Smooth muscle cell (in vitro differentiated cells): ENCODE data around the gene SGMS2. TPM values are rescaled to one million over a fixed set of nuclear protein-coding genes. Genes with fewer than 3 reads are reported as not detected.

Experiments used
- DNase-seq: peaks from one replicate; lab custom pipeline; 2025; ENCODE audit not compliant: unreplicated experiment; lab: John Stamatoyannopoulos, UW
- H2AFZ ChIP-seq: fragments of 200-600 bp; sonication (generic); 2 replicates; pipeline ENCODE4 v1.6.0; 2016; ENCODE audit warnings: antibody characterized with exemption, low read depth, mild to moderate bottlenecking
- H3F3A ChIP-seq: fragments of 200-600 bp; sonication (generic); 2 replicates; pipeline ENCODE4 v1.6.0; 2017; ENCODE audit warnings: antibody characterized with exemption, low read depth
- H3K27ac ChIP-seq: fragments of 200-600 bp; sonication (generic); 2 replicates; pipeline ENCODE4 v1.5.1; 2016; ENCODE audit warnings: low read depth, mild to moderate bottlenecking
- H3K27me3 ChIP-seq: fragments of 200-600 bp; sonication (generic); 2 replicates; pipeline ENCODE4 v1.6.1; 2016; ENCODE audit warnings: low read depth, mild to moderate bottlenecking
- H3K36me3 ChIP-seq: fragments of 200-600 bp; sonication (generic); 2 replicates; pipeline ENCODE4 v1.5.1; 2016; ENCODE audit warnings: low read depth
- H3K4me1 ChIP-seq: fragments of 200-600 bp; sonication (generic); 2 replicates; pipeline ENCODE4 v1.5.1; 2016; ENCODE audit warnings: low read depth
- H3K4me2 ChIP-seq: fragments of 200-600 bp; sonication (generic); 2 replicates; pipeline ENCODE4 v1.6.0; 2016; ENCODE audit warnings: mild to moderate bottlenecking
- H3K4me3 ChIP-seq: fragments of 200-600 bp; sonication (generic); 2 replicates; pipeline ENCODE4 v1.5.1; 2016; ENCODE audit warnings: mild to moderate bottlenecking
- H3K79me2 ChIP-seq: fragments of 200-600 bp; sonication (generic); 2 replicates; pipeline ENCODE4 v1.6.0; 2016; ENCODE audit warnings: low read depth, mild to moderate bottlenecking
- H3K9ac ChIP-seq: fragments of 200-600 bp; sonication (generic); 2 replicates; pipeline ENCODE4 v1.6.0; 2016; ENCODE audit warnings: low read depth
- H3K9me3 ChIP-seq: fragments of 200-600 bp; sonication (generic); replicated peaks from 2 replicates; pipeline ENCODE4 v1.5.1; 2016; ENCODE audit warnings: low read depth
- H4K20me1 ChIP-seq: fragments of 200-600 bp; sonication (generic); 2 replicates; pipeline ENCODE4 v1.6.0; 2016; ENCODE audit warnings: low read depth
- WGBS: methylation state at CpG from one replicate; pipeline ENCODE4 v1.1.7; 2016; ENCODE audit warnings: low lambda C conversion rate; 5-methylcytosine and 5-hydroxymethylcytosine counted together
- polyA plus RNA-seq: library from polyadenylated mRNA; unstranded; fragments of >200 nt; fragmentation: Nextera tagmentation; extraction: Ambion mirVana; gene quantifications from 2 replicates; pipeline ENCODE4 v1.2.1, GENCODE V29; 2016
- total RNA-seq: library from RNA; depleted of rRNA; stranded (reverse); fragments of >200 nt; gene quantifications from 2 replicates; pipeline ENCODE4 v1.2.3, GENCODE V29; 2014
- TF ChIP-seq, protein P1 (sequence below): fragments of 200-600 bp; sonication (generic); IDR thresholded peaks from 2 replicates; pipeline ENCODE4 v1.5.1; 2017; ENCODE audit warnings: borderline replicate concordance, mild to moderate bottlenecking, antibody characterized with exemption; ENCODE audit not compliant: insufficient read depth, poor library complexity, severe bottlenecking

SGMS2 gene
- total and polyA plus RNA-seq, 2 experiments from 2014 or later = 16.2 to 55.5 TPM

DNA sequence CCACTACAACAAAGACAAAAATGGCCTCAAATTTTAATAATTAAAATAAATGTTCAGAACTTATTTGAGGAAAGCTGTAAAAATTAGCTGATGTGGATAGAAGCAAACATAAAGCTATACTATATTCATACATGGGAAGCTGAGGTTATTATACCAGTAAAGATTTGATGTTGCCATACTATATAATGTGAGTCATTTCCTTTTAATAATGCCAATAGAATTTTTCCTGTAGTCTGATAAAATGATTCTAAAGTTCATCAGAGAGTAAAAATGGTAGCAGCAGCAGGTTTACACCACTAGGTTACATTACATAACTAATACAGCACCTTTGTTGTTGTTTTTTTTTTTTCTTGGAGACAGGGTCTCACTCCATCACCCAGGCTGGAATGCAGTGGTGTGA is 61.1 kb downstream of the SGMS2 start:
- Histone ChIP-seq H3K9me3 (peaks cover 12% of the 10 kb centered on the region), H3K9ac (no peak overlapping the region), H3K27me3 (no peaks in the 10 kb centered on the region), H2AFZ (no peak overlapping the region), H3K79me2 (no peaks in the 10 kb centered on the region), H3K4me3 (no peak overlapping the region), H3K27ac (no peak overlapping the region), H4K20me1 (no peaks in the 10 kb centered on the region), H3K4me1 (no peaks in the 10 kb centered on the region), H3F3A (no peaks in the 10 kb centered on the region), H3K36me3 (peaks cover 4% of the 10 kb centered on the region), H3K4me2 (no peak overlapping the region)
- DNase-seq = no peak
- TF ChIP-seq, protein P1, sequence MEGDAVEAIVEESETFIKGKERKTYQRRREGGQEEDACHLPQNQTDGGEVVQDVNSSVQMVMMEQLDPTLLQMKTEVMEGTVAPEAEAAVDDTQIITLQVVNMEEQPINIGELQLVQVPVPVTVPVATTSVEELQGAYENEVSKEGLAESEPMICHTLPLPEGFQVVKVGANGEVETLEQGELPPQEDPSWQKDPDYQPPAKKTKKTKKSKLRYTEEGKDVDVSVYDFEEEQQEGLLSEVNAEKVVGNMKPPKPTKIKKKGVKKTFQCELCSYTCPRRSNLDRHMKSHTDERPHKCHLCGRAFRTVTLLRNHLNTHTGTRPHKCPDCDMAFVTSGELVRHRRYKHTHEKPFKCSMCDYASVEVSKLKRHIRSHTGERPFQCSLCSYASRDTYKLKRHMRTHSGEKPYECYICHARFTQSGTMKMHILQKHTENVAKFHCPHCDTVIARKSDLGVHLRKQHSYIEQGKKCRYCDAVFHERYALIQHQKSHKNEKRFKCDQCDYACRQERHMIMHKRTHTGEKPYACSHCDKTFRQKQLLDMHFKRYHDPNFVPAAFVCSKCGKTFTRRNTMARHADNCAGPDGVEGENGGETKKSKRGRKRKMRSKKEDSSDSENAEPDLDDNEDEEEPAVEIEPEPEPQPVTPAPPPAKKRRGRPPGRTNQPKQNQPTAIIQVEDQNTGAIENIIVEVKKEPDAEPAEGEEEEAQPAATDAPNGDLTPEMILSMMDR = no peak

DNA sequence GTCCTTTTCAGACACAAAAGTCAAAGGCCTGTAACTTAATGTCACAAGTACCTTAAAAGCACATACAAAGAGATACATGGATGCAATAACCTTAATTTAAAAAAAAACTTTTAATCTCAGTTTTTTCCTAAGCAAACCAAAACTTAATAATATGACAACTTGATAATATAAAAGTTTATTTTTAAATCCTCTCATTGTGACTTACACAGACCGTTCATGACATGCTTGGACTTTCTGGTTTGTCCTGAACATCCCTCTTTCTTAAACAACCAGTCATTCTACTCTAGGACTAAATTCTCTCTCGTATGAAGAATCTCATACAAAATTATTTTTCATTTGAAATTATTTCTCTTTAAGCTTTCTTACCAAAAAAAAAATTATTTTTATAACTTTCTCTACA is 63.5 kb downstream of the SGMS2 start:
- TF ChIP-seq, protein P1 = no peak
- WGBS = 60% methylated on average over 2 of the region's 2 CpGs
- Histone ChIP-seq H3F3A (no peaks in the 10 kb centered on the region), H3K36me3 (peaks cover 4% of the 10 kb centered on the region), H3K4me1 (no peaks in the 10 kb centered on the region), H4K20me1 (no peaks in the 10 kb centered on the region), H3K4me2 (no peak overlapping the region), H3K27ac (no peak overlapping the region), H3K9ac (no peak overlapping the region), H3K9me3 (peaks cover 12% of the 10 kb centered on the region), H3K27me3 (no peaks in the 10 kb centered on the region), H3K79me2 (no peaks in the 10 kb centered on the region), H2AFZ (no peak overlapping the region), H3K4me3 (no peak overlapping the region)
- DNase-seq = no peak

DNA sequence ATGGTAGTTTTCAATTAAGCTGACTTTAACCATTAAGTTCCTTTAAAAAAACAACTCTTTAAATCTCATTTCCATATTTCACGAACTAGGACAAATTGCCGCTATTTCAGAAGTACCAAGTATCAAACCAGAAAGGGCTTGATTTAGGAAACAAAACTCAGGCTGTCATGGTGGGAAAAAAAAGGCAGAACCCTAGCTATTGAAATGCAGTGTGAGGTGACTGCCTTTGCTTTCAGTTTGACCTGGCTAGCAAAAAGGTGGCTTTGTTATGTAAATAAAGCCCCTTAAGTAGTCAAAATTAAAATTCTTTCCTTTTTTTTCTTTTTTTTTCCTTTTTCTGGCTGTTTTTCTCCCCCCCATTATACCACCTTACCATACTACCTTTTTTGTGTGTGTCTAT is 66.0 kb downstream of the SGMS2 start:
- H3K79me2 ChIP-seq = no peaks in the 10 kb centered on the region
- no peaks in the 10 kb centered on the region for H3K27me3 ChIP-seq
- H4K20me1 ChIP-seq = no peaks in the 10 kb centered on the region
- H3K9me3 ChIP-seq = peaks cover 12% of the 10 kb centered on the region
- H2AFZ ChIP-seq = no peak overlapping the region
- H3K4me3 ChIP-seq = no peak overlapping the region
- H3K27ac ChIP-seq = no peak overlapping the region
- no peak overlapping the region for H3K9ac ChIP-seq
- peaks cover 7% of the 10 kb centered on the region for H3K4me1 ChIP-seq
- peaks cover 4% of the 10 kb centered on the region for H3K36me3 ChIP-seq
- DNase-seq = no peak
- 85% methylated on average over 2 of the region's 2 CpGs for WGBS
- no peaks in the 10 kb centered on the region for H3F3A ChIP-seq
- TF ChIP-seq, protein P1 = no peak
- no peak overlapping the region for H3K4me2 ChIP-seq

- Histone ChIP-seq H3K4me1 (peaks cover 7% of the 10 kb centered on the region), H2AFZ (no peak overlapping the region), H3K27me3 (no peaks in the 10 kb centered on the region), H4K20me1 (no peaks in the 10 kb centered on the region), H3K4me3 (no peak overlapping the region), H3K36me3 (peaks cover 4% of the 10 kb centered on the region), H3K9me3 (peaks cover 12% of the 10 kb centered on the region), H3K4me2 (no peak overlapping the region), H3K79me2 (no peaks in the 10 kb centered on the region), H3K9ac (no peak overlapping the region), H3F3A (no peaks in the 10 kb centered on the region), H3K27ac (no peak overlapping the region)
- TF ChIP-seq, protein P1 = no peak
- no peak for DNase-seq
These were observed 66.6 kb downstream of the SGMS2 start for GRCh38 chr4:107891299-107891698.
